ENCODE data around the gene XBP1. TPM values are rescaled to one million over a fixed set of nuclear protein-coding genes. Genes with fewer than 3 reads are reported as not detected.

Gene XBP1
- total and polyA plus RNA-seq, 2 of the 8 experiments (the other 6 are each of a cell fraction or from before 2014, with no cell fraction given), result 99.8 to 131 TPM

- H3K23me2 ChIP-seq (ENCODE audit: low read depth, low read length), result no peaks in the 10 kb centered on the region
- CTCF ChIA-PET (ENCODE audit: partially characterized antibody), result interaction anchor here (0.6 to 1.1 kb wide), 6 partner anchors 9 to 818 kb away, joined by 3 to 7 read pairs (median 3); no protein-coding TSS in a partner anchor
- no peak overlapping the region for H3K4ac ChIP-seq (replicated peaks; ENCODE audit: insufficient read length, low read depth, low read length)
- H2BK5ac ChIP-seq (ENCODE audit: low read depth, low read length), result no peak overlapping the region
- no peak for FAIRE-seq
- no peak overlapping the region for H2BK12ac ChIP-seq (ENCODE audit: low read depth, low read length)
- no peak overlapping the region for H3K4me3 ChIP-seq (ENCODE audit: extremely low read depth in 1 of 4, insufficient read depth in 2 of 4, low read depth in 3 of 4, low read length in 4 of 4)
- H4K5ac ChIP-seq (ENCODE audit: insufficient read length, low read depth, low read length), result no peak overlapping the region
- DNase-seq (ENCODE audit: low read depth in 1 of 2, low spot score in 2 of 2), result no peak
- H3K56ac ChIP-seq (replicated peaks; ENCODE audit: insufficient read length, low read depth, low read length), result no peak overlapping the region
- H4K91ac ChIP-seq (replicated peaks; ENCODE audit: insufficient read length, low read length), result no peak overlapping the region
- no peaks in the 10 kb centered on the region; the same call in 1 of the 2 replicates for H3K79me1 ChIP-seq (ENCODE audit: low read depth, low read length)
- H2BK15ac ChIP-seq (ENCODE audit: low read length), result no peak overlapping the region
- peaks cover 0 to 1% of the 10 kb centered on the region in 2 experiments for H4K20me1 ChIP-seq (replicated peaks in 1 of 2; ENCODE audit: control insufficient read depth in 1 of 2, insufficient read depth in 2 of 2, low read length in 2 of 2)
- H3K79me2 ChIP-seq (ENCODE audit: control insufficient read depth in 1 of 2, insufficient read depth in 2 of 2, low read length in 2 of 2), result no peaks in the 10 kb centered on the region
- no peaks in the 10 kb centered on the region for H3K27me3 ChIP-seq (replicated peaks in 1 of 4; ENCODE audit: control insufficient read depth in 3 of 4, extremely low read depth in 1 of 4, insufficient read depth in 3 of 4, low read length in 3 of 4)
- no peak overlapping the region for H3K4me2 ChIP-seq (ENCODE audit: insufficient read depth in 1 of 2, low read depth in 2 of 2, low read length in 2 of 2)
- H3K23ac ChIP-seq (ENCODE audit: insufficient read length), result no peak overlapping the region
- H3K14ac ChIP-seq (ENCODE audit: insufficient read length), result no peak overlapping the region
- H3K9me3 ChIP-seq (ENCODE audit: insufficient read depth in 2 of 2, low read depth in 1 of 2, low read length in 1 of 2), result no peaks in the 10 kb centered on the region
- no peak overlapping the region for H2BK20ac ChIP-seq (ENCODE audit: low read length)
- H2BK120ac ChIP-seq (replicated peaks; ENCODE audit: low read depth, low read length), result no peak overlapping the region
- no peak overlapping the region for H3K9ac ChIP-seq (replicated peaks in 1 of 4; ENCODE audit: extremely low read depth in 1 of 4, low read depth in 3 of 4, low read length in 3 of 4)
- H3K36me3 ChIP-seq (ENCODE audit: control insufficient read depth in 2 of 4, insufficient read depth in 4 of 4, low read length in 3 of 4), result no peaks in the 10 kb centered on the region
- no peaks in the 10 kb centered on the region; a peak in 1 of 7 replicates for H3K4me1 ChIP-seq (replicated peaks in 1 of 4; ENCODE audit: control insufficient read depth in 3 of 4, insufficient read depth in 4 of 4, low read length in 3 of 4)
- no peak overlapping the region for H2AK5ac ChIP-seq (ENCODE audit: low read depth, low read length)
- POLR2A ChIA-PET (ENCODE audit: partially characterized antibody), result interaction anchor here (0.5 to 3.1 kb wide), 4 partner anchors 9 to 678 kb away, joined by 3 to 25 read pairs (median 10); partner anchors contain the start of gene XBP1
- no peak overlapping the region for H4K8ac ChIP-seq (ENCODE audit: extremely low read depth, insufficient read depth, low read length)
- H3K27ac ChIP-seq (ENCODE audit: low read depth, low read length), result no peak overlapping the region
- no peak overlapping the region for H3K18ac ChIP-seq (ENCODE audit: extremely low read depth, low read length)
- no peak overlapping the region for H2AFZ ChIP-seq (ENCODE audit: low read length)
- no peak for TF ChIP-seq MAFK (IDR thresholded peaks at IDR 0.05; ENCODE audit: low read depth, low read length)
- TF ChIP-seq SIX5 (IDR thresholded peaks at IDR 0.05; ENCODE audit: low read depth, low read length), result no peak
- no peak for TF ChIP-seq POU5F1 (IDR thresholded peaks at IDR 0.05; ENCODE audit: low read depth, low read length)
- no peak for TF ChIP-seq NANOG (IDR thresholded peaks at IDR 0.05; ENCODE audit: insufficient read depth, low read depth, low read length, poor library complexity, severe bottlenecking)
- TF ChIP-seq GABPA (IDR thresholded peaks at IDR 0.05; ENCODE audit: borderline replicate concordance, insufficient read depth, low read length), result no peak
- TF ChIP-seq ATF3 (IDR thresholded peaks at IDR 0.05; ENCODE audit: insufficient read depth, low read depth, low read length), result no peak
- TF ChIP-seq CHD2 (IDR thresholded peaks at IDR 0.05; ENCODE audit: low read length), result no peak
- no peak for TF ChIP-seq EZH2 (IDR thresholded peaks at IDR 0.05; ENCODE audit: low read depth, low read length, severe bottlenecking)
- no peak for TF ChIP-seq GTF2F1 (IDR thresholded peaks at IDR 0.05; ENCODE audit: borderline replicate concordance, low read depth, low read length)
- TF ChIP-seq JUN (IDR thresholded peaks at IDR 0.05; ENCODE audit: low read depth, low read length), result no peak
- TF ChIP-seq SIN3A (conservative IDR thresholded peaks at IDR 0.05 in 1 of 2, IDR thresholded peaks at IDR 0.05 in 1 of 2; ENCODE audit: low read depth in 1 of 2, low read length in 2 of 2), result no peak
- no peak for TF ChIP-seq TAF1 (IDR thresholded peaks at IDR 0.05; ENCODE audit: low read depth, low read length)
- TF ChIP-seq E2F6 (IDR thresholded peaks at IDR 0.05), result no peak
These were observed 8.5 kb upstream of the XBP1 start for GRCh38 chr22:28808716-28809355.

Data from H1 (cell line).